HG02973 (cell line): ENCODE results near the gene RABL2A.
"Not testable (repeated sequence)": the region's sequence is repeated elsewhere in the genome, so short reads cannot be mapped to it uniquely, and the experiment has no call there.

Experiments used
- ATAC-seq: cut with Tn5 transposase; IDR thresholded peaks from one replicate; pipeline ENCODE4 v1.9.1; 2021; ENCODE audit warnings: moderate library complexity; ENCODE audit not compliant: unreplicated experiment

The RABL2A gene

DNA sequence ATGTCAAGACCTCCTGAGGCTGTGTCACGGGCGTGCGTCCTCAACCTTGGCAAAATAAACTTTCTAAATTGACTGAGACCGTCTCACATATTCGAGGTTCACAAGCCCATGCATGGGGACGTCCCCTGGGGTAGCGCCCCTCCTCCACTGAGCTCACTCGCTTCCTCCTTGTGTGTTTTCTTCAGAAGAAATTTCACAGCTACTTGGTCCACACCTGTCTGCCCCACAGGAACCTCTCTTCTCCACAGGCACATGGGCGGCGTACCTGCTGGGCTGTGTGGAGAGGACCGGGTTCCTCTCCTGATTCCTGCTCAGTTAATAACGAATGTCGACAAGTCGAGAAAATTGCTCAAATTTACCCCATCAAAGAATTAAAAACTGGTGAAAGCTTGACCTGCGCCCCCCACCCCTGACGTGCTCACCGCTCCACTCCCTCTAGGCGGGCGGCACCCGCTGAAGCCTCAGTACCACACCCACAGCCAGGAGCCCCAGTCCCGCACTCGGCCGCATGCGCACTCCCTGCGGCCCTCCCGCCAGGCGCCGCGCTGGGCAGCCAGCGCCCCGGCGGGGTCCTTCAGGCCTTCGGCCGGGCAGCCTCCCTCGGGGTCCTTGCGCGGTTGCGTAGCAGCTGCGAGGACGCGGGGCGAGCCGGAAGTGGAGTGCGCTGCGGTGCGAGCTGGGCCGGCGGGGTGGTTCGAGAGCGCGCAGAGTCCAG, at the start of gene RABL2A:
Gene RABL2A (plus strand): TSS at position 651 of the 715 bp plus-strand sequence. CDS start 1,341 bp downstream, outside the sequence.
- ATAC-seq = peak; percentile 94

DNA sequence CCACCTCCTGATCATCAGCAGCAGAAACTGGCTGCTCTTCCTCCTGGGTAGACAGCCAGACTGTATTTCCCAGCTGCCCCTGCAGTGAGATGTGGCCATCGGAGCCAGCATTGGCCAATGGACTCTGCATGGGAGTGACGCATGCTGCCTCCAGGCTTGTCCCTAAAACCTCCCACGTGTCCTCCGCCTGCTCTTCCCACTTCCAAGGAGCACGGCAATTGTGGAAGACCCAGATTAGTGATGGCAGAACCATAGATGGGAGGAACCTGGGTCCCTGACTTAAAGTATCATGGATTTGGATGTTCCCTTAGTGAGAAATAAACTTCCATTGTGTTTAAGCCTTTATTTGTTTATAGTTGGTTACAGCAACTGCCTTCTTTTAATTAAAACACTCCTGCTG, 48.6 kb upstream of the RABL2A start:
- not testable (repeated sequence) for ATAC-seq

DNA sequence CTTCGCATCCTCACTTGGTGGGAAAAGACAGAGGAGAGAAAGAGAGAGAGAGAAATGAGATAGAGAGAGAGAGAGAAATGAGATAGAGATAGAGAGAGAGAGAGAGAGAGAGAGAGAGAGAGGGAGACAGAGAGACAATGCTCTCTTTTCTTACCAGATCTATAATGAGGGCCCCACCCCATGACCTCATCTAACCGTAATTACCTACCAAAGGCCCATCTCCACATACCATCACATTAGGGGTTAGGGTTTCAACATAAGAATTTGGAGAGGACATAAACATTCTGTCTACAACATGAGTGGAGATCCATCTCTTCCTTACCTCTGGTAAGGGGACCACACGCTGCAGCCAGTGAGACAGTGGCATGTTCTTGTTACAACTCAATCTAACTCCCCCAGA, 44.6 kb upstream of the RABL2A start:
- not testable (repeated sequence) for ATAC-seq

DNA sequence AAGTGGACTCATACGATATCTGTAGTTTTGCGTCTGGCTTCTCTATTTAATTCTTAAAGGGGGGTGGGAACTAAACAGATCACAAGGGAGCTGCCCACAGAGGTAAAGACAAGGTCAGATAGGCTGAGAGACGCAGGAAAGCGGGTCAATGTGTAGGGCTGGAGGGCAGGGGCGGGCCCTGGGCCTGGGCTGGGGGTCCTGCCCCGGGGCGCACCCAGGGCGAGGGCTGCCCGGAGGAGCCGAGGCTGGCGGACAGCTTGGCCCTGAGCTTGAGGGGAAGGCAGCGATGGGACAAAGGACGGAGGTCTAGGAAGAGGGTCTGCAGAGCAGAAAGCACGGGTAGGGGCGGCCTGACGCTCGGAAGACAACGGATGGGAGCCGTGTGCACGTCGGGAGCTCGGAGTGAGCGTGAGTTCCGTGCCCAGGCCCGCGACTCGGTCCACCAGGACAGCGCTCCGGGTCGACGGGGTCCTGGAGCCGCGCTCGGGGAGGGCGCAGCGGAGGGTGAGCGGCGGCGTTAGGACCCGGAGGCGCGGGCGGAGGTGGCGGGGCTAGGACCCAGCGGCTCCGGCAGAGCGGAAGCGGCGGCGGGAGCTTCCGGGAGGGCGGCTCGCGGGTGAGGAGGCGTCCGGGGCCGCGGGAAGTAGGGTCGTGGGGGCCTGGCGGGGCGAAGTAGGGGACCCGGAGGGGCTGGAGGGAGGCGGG, 43.4 kb upstream of the RABL2A start:
- ATAC-seq = not testable (repeated sequence)

DNA sequence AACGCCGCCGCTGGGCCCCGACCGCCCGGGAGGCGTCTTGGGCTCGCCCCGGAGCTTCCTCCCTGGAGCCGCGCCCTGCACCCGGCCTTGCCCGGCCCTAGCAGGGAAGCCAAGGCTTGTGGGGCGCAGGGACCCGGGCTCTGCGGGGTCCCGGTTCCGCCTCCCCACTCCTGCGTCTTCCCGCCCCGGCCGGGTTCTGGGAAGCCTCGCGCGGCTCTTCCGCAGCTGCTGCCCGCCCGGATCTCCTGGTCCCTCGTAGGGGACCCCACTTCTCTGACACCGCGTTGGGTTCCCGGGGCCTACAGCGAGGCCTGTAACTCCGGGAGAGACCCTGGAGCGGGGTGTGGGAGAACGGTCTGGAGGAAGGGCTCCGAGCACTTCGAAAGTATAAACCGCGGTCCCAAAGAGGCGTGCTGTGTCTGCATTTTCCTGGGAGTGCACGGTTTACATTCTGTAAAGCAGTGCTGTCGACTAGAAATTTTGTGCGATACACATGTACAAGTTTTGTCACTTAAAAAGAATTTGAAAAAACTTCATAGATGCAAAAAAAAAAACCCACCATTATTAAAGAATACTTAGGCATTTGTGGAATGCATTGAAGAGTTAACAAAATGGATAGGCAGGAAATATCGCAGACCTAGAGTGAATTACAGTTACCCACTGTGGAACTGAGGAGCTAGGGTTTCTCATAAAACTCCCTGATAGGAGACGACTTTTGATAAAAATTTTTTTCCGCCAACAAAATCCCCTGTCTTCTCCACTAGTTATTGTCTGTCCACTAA, 42.6 kb upstream of the RABL2A start:
- not testable (repeated sequence) for ATAC-seq

DNA sequence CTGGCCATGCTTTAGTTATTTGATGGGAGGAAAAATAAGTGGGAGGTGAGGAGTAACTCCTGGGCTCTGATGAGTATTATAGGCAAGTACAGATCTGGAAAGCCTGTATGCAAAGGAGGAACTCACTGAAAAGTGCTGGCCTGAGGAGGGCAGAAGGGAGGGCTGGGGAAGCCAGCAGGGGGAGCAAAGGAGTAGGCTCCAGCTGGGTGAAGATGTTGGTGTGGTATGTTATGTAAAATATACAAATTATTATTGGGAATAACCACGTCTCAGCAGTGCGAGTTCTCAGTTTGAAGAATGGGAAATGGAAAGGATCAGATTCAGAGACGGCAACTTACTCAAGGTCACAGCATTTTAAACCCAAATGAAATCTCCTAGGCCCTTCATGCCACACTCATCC, 39.9 kb upstream of the RABL2A start:
- ATAC-seq = not testable (repeated sequence)

DNA sequence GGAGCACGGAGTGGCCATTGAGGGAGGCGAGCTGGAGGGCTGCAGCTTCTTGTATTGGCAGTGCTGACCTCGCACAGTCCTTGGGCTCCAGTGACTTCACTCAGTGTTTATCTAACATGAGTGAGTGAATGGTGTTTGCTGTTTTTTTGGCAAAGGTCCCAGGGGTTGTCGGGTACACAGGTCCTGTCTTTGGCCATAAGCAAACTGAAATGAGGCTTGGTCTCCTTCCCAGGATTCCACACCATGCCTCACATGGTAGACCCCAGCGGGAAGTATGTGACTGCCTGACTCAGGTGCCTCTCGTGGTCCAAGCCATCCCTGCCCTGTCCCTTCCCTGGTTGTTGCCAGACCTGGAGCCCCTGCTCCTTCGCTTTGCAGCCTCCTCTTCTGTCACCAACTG, 37.5 kb upstream of the RABL2A start:
- not testable (repeated sequence) for ATAC-seq

DNA sequence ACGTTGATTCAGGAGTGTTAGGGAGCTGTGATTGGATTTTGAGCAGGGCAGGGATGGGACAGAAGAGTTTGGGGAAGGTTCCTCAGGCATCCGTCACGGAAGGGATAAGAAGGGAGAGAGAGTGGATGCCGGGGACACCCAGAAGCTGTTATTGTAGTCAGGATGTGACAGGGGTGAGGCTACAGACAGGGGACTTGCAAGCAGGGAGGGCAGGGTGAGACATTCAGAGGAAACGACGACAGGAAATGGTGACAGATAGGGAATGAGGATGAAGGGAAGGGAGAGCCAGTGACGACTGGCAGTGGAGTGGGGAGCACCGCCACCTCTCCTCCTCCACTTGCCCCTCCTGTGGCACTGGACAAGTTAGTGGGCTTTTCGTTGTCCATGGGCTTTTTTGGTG, 35.1 kb upstream of the RABL2A start:
- ATAC-seq = not testable (repeated sequence)

DNA sequence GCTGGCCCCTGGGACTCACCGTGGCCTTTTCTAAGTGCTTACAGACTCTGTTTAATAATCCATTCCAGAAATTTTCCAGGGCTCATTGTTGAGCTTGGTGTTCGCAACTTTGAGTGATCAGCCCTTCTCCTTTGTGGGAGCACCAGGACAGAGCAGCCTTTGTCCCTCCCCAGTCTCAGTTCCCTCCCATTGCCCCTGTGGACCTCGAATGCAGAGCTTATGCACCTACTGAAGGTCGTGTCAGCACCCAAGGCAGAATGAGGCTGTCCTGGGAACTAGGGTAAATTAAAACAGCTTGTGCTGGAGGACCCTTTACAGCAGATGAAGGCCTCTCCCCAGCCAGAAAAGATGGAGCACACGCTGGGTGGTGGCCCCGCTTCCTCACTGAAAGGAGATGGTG, 33.8 kb upstream of the RABL2A start:
- not testable (repeated sequence) for ATAC-seq

DNA sequence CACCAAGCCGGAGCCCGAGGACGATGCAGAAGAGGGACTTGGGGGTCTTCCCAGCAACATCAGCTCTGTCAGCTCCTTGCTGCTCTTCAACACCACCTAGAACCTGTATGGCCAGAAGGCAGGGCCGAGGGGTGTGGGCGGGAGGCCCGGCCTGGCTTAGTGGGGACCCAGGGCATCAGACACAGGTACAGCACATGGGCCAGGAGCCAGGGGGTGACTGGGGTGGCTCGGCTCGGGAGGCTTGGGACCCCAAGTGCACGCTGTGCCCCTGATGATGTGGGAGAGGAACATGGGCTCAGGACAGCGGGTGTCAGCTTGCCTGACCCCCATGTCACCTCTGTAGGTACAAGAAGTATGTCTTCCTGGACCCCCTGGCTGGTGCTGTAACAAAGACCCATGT, 31.3 kb upstream of the RABL2A start:
- ATAC-seq = not testable (repeated sequence)

DNA sequence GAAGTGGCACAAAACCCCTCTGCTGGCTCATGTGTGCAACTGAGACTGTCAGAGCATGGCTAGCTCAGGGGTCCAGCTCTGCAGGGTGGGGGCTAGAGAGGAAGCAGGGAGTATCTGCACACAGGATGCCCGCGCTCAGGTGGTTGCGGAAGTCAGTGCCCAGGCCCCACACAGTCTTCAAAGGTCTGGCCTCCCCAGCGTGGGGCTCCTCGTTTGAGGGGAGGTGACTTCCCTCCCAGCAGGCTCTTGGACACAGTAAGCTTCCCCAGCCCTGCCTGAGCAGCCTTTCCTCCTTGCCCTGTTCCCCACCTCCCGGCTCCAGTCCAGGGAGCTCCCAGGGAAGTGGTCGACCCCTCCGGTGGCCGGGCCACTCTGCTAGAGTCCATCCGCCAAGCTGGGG, 29.9 kb upstream of the RABL2A start:
- ATAC-seq = not testable (repeated sequence)

DNA sequence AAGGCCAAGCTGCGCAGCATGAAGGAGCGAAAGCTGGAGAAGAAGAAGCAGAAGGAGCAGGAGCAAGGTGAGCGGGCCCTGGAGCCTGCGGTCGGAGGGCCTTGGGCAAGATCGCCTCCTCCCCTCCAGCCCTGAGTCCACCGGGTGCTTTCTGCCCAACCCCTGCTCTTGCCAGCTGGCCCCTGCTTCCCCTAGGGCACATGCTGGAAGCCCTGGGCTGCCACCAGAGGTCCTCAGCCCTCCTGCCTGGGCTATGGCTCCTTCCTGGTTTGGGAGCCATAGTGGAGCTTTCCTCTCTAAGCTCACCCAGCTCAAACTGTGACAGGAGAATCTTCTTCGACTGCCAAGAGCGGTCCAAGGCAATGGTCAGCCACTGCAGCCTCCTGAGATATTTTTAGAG, 29.5 kb upstream of the RABL2A start:
- ATAC-seq = not testable (repeated sequence)

DNA sequence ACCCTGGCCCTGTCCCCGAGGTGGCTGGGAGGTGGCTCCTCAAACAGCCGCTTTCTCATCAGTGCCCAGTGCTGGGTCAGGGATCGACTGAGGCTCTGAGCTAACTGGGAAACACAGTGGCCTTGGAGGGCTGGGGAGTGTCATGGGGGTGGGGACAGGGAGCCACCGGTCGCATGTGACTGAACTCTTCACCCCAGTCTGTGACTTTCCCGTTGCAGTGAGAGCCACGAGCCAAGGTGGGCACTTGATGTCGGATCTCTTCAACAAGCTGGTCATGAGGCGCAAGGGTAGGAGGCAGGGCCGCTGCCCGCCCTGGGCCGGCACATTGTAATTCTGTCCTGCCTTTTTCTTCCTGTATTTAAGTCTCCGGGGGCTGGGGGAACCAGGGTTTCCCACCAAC, 28.9 kb upstream of the RABL2A start:
- ATAC-seq = not testable (repeated sequence)

DNA sequence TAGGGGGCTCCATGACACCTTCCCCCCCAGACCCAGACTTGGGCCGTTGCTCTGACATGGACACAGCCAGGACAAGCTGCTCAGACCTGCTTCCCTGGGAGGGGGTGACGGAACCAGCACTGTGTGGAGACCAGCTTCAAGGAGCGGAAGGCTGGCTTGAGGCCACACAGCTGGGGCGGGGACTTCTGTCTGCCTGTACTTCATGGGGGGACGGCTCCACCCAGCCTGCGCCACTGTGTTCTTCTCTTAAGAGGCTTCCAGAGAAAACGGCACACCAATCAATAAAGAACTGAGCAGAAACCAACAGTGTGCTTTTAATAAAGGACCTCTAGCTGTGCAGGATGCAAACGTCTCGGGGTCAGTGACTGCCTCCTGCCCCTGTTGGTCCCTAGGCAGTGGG, 28.3 kb upstream of the RABL2A start:
- ATAC-seq = not testable (repeated sequence)

DNA sequence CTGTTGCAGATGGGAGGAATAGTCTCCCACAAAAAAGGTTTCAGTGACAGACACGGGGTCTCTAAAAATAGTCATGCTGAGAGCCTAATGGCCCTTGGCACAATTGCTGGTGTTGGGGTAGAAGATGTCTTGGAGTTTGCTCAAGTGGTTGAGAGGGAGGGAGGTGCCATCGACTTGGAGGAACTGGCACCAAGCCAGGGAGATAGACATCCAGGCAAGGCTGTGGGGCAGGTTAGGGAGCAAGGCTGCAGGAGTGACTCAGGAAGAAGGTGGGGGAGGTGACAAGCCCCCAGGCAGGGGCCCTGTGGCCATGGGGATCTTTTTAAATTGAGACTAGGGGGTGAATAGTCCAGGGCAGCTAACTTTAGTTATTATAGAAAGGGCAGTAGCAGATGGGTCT, 27.9 kb upstream of the RABL2A start:
- ATAC-seq = not testable (repeated sequence)

DNA sequence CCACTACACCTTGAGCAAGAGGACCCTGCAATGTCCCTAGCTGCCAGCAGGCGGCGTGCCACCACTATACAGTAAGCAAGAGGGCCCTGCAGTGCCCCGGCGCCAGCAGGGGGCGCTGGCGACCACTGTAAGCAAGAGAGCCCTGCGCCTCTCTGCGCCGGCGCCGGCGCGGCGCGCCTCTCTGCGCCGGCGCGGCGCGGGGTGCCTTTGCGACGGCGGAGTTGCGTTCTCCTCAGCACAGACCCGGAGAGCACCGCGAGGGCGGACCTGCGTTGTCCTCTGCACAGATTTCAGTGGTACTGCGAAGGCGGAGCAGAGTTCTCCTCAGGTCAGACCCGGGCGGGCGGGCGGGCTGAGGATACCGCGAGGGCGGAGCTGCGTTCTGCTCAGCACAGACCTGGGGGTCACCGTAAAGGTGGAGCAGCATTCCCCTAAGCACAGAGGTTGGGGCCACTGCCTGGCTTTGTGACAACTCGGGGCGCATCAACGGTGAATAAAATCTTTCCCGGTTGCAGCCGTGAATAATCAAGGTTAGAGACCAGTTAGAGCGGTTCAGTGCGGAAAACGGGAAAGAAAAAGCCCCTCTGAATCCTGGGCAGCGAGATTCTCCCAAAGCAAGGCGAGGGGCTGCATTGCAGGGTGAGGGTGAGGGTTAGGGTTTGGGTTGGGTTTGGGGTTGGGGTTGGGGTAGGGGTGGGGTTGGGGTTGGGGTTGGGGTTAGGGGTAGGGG, 24.9 kb upstream of the RABL2A start:
- not testable (repeated sequence) for ATAC-seq

DNA sequence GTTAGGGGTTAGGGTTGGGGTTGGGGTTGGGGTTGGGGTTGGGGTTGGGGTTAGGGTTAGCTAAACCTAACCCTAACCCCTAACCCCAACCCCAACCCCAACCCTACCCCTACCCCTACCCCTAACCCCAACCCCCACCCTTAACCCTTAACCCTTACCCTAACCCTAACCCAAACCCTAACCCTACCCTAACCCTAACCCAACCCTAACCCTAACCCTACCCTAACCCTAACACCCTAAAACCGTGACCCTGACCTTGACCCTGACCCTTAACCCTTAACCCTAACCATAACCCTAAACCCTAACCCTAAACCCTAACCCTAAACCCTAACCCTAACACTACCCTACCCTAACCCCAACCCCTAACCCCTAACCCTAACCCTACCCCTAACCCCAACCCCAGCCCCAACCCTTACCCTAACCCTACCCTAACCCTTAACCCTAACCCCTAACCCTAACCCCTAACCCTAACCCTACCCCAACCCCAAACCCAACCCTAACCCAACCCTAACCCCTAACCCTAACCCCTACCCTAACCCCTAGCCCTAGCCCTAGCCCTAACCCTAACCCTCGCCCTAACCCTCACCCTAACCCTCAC, 24.1 kb upstream of the RABL2A start:
- no peak for ATAC-seq

DNA sequence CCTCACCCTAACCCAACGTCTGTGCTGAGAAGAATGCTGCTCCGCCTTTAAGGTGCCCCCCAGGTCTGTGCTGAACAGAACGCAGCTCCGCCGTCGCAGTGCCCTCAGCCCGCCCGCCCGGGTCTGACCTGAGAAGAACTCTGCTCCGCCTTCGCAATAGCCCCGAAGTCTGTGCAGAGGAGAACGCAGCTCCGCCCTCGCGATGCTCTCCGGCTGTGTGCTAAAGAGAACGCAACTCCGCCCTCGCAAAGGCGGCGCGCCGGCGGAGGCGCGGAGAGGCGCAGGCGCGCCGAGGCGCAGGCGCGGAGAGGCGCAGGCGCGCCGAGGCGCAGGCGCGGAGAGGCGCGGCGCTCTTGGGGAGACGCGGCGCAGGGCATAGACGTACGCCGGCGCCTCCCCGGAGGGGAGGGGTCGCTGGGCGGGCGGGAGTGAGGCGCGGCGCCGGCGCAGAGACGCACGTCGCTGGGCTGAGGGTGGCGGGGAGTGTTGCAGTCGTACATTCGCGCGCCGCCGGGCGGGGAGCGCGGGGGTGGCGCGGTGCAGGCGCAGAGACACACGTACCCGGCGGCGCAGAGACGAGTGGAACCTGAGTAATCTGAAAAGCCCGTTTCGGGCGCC, 23.5 kb upstream of the RABL2A start:
- ATAC-seq = not testable (repeated sequence)

DNA sequence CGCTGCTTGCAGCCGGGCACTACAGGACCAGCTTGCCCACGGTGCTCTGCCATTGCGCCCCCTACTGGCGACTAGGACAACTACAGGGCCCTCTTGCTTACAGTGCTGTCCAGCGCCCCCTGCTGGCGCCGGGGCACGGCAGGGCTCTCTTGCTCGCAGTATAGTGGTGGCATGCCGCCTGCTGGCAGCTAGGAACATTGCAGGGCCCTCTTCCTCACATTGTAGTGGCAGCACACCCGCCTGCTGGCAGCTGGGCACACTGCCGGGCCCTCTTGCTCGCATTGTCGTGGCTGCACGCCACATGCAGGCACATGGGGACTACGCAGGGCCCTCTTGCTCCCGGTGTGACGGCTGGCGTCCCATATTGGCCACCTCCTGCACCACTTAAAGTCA, 23.0 kb upstream of the RABL2A start:
- not testable (repeated sequence) for ATAC-seq

DNA sequence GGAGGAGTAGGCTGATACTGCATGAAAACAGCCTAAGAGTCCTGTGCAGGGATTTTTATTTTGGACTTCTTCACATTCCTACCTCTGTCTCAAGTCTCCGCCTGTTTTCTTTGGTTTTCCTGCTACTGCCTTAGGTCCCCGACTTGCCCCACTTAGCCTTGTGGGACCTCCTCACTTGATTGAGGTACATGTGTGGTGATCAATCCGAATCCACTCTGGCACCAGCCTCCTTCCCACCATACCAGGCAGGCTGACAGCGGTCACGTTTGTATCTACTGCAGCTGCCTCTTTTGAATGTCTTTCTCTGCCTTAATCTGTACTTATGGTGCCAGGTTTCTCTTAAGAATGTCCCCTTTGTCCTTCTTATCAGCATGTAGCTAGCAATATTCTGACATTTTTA, 22.4 kb upstream of the RABL2A start:
- ATAC-seq = not testable (repeated sequence)
